HG02973 (cell line): Measurements from ENCODE around the gene TMEM183A.

Source experiments
- ATAC-seq: cut with Tn5 transposase; IDR thresholded peaks from one replicate; pipeline ENCODE4 v1.9.1; 2021; ENCODE audit warnings: moderate library complexity; ENCODE audit not compliant: unreplicated experiment

TMEM183A gene

DNA sequence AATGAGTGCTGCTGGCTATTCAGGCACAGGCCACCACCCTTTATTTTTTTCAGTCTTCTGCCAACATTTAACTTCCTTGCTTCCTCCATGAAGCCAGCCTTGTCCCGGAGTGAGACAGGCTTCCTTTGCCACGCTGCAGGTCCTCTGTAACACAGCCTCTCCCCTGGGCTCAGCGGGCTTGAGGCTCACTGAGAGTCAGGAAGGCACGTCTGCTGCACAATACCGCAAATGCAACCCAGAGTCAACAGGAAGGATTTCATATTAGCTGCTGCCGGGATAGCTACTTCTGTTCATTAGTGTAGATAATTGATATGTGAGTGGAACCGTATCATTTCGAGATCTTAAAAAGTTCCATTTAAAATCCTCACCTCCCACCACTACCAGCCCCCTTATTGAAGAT is 56.1 kb downstream of the TMEM183A start:
- no peak for ATAC-seq

GRCh38 chr1:203065191-203065590 is 58.0 kb downstream of the TMEM183A start:
- no peak for ATAC-seq

GRCh38 chr1:203065986-203066385 is 58.8 kb downstream of the TMEM183A start:
- no peak for ATAC-seq

DNA sequence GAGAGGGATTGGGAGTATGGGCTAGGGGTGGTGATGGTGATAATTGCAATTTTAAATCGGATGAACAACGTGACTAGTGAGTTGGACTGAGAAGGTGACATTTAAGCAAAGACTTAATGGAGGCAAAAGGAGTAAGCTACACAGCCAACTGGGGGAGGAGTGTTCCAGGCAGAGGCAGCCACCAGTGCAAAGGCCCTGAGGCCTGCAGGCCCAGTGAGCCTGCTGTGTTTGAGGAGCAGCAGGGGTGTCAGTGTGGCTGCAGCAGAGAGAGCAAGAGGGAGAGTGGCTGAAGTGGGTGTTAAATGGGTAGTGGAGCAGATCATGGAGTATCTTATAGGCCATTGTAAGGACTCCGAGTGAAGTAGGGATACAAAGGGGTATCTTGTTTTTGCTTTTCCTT is 59.8 kb downstream of the TMEM183A start:
- ATAC-seq = no peak

GRCh38 chr1:203069030-203069747 is 62.0 kb downstream of the TMEM183A start:
- ATAC-seq = no peak

GRCh38 chr1:203072002-203072602 is 64.9 kb downstream of the TMEM183A start:
- ATAC-seq = no peak

DNA sequence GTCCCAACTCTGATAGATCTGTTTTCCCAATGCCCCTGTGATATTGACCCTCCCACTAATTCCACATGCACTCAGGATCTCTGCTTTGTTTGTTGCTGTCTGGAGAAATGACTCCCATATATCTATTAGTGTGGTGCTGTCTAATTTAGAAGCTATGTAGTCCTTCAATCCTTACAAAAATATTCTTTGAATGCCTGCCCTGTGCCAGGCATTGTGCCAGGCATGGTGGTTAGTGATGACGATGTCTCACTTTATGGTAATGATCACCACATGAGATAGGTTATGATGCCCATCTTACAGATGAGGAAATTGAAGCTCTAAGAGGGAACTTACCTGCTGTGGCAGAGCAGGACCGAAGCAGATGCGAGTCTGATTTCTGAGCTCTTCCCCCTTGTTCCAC is 65.7 kb downstream of the TMEM183A start:
- no peak for ATAC-seq

DNA sequence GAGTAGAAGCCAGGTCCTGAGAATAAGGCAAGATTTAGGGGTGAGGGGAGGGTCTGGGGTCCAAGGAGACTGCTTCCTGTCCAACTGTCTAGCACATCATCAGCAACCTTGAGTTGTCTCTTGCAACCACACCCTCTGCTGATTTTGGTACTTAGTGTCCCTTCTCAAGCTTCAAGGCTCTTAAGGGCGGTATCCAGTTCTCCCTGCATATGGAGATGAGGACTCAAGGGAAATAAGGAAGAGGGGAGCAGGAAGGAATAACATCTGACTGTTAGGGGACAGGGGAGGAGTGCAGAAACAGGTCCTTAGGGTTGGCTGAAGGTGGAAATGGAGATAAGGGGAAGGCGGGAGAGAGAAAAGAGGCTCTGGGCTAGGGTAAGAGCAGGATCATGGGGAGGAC is 66.3 kb downstream of the TMEM183A start:
- ATAC-seq = no peak
